GM19023 (cell line): ENCODE results near the gene FCN2.

ENCODE experiments used
- ATAC-seq: cut with Tn5 transposase; IDR thresholded peaks from one replicate; pipeline ENCODE4 v1.9.1; 2021; ENCODE audit warnings: mild to moderate bottlenecking, moderate library complexity; ENCODE audit not compliant: unreplicated experiment

FCN2 gene

DNA sequence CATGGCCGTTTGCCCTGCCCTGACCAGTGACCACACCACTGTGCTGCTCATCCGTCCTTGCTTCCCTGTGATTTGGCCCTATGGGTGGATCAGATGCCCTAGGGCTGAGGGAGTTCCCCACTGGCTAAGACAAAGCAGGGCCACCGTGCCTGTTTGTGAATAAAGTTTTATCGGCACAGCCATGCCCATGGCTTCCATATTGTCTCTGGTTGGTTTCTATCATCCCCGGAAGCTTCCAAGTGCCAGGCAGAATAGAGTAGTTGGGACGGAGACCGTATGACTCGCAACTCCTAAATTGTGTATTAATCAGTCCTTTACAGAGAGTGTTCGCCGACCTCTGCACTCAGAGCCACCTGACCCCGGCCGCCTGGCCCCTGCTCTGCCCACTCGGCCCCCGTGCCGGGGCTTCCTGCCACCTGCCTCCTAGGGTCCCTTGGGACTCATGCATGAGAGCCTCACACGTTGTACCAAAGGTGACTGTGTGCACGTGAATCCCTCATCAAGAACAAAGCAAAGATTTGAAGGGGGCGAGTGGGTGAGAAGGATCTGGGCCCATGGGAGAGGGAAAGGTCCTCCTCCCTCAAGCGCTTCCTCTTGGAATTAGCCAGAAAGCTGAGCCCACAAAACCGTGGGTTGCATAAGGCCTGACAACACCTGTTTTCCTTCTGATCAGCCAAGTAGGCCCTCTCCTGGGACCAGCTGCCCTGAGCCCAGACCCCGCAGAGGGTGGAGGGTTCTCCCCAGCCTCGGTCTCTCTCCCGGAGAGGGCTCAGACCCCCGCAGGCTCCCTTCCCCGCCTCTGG is 11.7 kb upstream of the FCN2 start:
- ATAC-seq, result no peak

DNA sequence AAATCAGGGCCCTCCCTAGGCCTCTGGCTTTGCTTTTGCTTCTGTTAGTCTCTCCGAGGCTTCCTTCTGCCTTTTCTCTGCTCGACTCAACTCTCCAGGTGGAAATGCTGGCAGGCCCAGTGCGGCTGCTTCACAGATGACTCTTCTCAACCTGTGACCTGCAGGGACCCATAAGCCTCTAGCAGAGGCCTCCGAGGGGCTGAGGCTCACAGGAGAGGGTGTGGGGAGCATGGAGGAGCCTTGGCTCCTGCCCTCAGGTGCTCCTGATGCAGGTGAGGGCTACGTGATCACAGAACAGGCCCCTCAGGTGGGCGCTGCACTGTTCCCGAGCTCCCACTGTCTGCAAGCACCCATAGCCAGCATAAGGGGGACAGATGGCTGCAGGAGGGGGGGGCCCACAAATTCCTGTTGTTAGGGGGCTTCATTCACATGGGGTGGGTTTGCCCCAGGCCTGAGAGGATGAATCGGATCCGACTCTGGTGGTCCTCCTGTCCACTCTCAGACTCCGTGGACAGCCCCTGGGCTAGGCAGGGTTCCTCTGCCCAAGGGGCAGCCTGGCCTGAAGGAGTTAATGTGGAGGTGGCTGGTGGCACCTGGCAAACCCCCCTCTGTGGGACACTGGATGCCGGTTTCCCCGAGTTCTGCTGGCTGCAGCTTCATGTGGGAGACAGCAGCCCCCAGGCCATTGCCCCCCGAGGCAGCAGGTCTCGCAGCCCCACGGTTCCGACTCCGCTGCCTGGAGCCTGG is 10.9 kb upstream of the FCN2 start:
- ATAC-seq, result no peak

DNA sequence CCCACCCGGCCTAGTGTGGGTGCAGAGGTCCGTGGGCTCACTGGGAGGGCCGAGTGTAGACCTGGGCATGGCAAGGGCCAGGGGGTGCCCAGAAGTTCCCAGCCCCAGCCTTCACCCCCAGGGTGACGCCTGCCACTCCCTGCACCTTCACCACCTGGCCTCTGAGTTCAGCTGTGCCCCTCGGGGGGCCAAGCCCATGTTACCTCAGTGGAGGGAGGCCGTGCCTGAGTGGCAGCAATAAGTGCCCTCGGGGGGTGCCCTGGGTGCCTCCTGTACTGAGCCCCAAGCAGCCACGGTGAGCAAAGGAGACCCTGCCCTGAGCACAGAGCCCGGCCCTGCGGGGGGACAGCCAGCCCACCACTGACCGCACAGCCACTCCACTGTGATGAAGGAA is 10.3 kb upstream of the FCN2 start:
- no peak for ATAC-seq

DNA sequence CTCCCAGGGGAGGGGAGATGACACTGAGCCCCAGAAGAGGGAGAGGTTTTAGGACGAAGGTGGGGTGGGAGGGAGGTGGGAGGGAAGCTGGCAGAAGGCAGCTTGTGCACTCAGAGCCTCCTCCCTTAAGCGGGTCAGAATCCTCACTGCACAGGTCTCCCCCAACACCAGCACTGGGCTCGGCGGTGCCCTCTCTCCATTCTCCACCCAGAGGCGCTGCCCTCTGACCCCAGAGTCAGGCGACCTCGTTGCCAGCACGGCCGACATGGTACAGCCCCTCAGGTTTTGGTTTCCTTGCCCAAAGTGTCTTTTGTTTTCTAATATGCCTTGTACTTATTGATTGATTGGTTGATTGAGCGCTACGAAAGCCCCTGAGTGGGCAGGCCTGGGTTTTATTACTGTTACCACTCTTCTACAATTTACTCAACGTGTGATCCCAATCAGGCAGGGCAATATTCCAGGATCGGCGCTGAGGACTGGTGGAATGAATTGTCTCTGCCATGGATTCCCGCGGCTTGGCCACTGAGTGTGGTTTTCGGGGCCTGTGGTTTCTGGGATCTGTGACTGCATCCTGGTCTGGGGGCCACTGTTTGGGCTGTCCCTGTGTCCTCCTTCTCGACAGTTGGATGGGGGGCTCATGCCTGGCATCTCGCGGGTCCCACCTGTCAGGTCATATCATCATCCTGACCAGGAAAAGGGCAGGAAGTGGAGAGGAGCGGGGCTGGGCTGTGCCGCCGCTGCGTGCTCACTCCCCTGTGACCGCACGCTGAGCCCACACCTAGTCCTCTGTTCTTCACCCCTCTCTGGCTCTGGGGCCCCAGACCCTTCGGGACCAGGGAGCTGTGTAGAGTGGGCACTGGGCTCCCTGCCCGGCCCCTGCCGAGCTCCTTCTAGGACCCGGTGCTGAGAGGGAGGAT is 9.6 kb upstream of the FCN2 start:
- no peak for ATAC-seq

DNA sequence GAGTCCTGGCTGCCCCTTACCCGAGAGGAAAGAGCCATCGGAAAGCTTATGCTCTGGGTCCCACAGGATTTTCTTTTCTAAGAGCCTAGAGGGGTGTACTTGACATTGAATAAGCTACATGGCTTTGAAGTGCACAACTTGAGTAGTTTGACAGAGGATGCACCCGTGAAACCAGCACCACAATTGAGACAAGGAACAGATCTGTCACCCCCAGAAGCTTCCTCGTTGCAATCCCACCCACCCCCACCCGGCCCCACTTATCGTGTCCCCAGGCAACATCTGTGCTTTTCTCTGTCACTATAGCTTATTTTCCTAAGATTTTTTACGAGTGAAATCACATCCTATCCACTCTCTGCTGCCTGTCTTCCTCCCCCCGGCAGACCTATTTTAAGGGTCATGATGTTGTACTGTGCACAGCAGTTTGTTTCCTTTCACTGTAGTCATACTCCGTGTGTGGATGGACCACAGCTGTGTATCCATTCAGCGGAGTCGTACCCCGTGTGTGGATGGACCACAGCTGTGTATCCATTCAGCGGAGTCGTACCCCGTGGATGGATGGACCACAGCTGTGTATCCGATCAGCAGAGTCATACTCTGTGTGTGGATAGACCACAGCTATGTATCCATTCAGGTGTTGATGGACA is 8.8 kb upstream of the FCN2 start:
- no peak for ATAC-seq

DNA sequence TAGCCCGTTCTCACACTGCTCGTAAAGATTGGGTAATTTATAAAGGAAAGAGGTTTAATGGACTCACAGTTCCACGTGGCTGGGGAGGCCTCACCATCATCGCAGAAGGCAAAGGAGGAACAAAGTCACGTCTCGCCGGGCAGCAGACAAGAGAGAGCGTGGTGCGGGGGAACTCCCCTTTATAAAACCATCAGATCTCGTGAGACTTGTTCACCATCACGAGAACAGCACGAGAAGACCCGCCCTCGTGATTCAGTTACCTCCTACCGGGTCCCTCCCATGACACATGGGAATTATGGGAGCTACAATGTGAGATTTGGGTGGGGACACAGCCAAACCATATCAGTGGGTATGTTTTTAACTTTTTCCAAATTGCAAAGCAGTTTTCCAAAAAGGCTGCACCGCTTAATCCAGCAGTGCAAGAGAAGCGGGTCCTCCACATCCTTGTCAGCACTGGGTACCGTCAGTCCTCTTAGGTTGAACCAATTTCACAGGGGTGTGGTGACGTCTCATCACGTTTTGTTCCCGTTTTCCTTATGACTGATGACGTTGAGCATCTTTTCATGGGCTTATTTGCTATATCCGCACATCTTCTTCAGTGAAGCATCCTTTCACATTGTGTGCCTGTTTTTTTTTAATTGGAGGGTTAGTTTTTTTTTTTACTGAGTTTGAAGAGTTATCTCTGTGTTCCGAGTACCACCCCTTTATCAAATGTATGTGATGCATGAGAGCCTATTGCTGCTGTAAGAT is 8.0 kb upstream of the FCN2 start:
- ATAC-seq, result no peak

DNA sequence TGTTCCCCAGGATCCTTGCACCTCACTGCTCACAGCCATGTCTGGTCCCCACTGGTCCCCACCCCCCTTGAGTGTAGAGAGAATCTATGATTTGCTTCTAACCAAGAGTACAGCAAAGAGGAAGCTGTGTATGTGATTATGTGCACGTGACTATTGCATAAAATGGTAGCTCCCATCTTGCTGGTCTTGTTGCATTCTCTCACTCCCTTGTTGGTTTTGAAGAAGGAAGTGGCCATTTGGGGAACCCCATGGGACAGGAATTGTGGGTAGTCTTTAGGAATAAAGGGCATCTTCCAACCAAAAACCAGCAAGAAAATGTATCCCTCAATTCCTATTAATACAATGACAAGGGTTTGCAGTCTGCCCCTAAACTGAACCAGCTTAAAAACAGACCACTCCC is 5.2 kb upstream of the FCN2 start:
- ATAC-seq, result no peak

DNA sequence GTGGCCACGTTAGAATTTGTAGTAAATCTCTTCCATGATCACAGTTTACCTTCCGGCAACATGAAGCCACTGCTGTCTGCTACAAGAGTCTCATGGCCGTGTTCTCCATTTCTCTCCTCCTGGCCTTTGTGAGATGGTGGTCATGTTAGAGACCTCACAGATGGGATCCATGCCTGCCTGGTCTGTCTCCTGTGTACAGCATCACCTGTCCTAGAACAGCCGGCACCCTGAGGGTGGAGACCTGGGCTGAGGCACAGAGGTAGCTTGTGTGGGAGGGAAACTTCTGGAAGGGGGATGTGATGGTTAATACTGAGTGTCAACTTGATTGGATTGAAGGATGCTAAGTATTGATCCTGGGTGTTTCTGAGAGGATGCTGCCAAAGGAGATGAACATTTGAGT is 3.1 kb upstream of the FCN2 start:
- ATAC-seq, result no peak

DNA sequence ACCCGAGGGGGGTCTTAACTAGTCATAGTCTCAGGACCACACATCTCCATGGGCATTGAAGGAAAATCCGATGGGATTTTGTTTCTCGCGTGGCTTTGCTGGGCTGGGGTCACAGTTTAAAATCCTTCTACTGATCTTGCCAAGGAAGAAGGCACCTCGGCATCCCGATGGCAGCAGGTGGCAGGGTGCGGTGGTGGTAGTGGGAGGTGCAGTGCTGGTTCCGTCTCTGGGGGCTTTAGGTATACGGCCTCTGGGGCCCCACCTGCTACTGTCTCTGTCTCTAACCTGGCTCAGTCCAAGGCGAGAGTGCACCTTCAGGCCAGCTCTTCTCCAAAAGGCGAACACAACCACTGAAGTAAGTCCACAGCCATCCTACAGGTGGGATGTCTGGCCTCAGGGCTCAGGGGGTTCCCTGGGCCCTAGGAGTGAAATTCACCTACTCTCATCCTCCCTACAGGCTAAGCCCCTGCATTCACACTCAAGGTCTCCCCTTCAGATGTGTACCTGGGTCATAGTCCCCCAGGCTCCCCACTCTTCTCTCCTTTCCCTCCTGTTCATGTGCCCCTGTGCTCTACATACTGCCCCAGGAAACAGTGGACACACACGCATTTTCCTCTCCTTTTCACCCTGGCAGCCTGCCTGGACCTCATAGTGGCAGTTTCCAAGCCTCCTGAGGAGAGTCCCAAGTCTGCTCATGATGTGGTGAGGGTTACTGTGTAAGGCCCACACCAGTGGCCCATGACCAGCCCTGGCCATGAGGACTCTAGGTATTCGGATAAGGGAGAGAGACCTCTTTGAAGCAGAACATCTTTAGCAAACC is 736 bp upstream of the FCN2 start:
- no peak for ATAC-seq

DNA sequence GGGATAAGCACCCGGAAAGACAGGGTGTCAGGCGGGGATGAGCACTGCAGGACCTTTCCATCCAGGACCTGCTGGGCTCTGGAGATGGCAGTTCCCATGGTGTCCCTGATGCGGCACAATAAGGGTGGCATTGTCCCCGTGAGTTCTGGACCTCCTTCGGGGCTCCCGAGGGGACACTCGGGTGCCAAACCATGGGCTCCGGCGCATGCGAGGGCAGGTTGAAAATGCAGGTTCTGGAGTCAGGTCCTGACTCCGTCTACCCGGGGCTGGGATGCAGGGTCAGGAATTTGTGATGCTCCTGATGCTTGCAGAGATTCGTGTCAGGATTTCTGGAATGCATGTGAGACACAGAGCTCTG is 682 bp downstream of the FCN2 start:
- no peak for ATAC-seq

DNA sequence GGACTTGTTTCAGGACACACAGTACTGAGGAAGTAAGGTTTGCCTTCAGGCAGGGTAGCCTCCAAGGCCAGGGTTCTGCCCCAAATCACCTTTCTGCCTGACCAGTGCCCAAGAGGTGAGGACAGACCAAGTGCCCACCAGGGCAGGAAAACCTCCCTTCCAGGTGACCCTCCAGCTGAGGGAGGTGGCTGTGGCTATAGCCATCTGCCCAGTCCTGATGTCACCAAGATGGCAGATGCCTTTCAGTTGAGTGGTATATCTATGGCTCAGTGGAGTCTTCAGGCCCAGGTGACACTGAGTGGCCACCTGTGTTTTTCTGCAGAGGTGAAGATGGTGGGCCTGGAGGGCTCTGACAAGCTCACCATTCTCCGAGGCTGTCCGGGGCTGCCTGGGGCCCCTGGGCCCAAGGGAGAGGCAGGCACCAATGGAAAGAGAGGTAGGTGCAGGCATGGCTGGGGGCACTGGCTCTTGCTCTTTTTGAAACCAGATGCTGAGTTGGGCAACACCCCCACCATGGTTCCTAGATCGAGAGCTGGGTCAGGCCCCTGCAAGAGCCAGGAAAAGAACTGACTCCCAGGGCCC is 1.7 kb downstream of the FCN2 start:
- no peak for ATAC-seq

DNA sequence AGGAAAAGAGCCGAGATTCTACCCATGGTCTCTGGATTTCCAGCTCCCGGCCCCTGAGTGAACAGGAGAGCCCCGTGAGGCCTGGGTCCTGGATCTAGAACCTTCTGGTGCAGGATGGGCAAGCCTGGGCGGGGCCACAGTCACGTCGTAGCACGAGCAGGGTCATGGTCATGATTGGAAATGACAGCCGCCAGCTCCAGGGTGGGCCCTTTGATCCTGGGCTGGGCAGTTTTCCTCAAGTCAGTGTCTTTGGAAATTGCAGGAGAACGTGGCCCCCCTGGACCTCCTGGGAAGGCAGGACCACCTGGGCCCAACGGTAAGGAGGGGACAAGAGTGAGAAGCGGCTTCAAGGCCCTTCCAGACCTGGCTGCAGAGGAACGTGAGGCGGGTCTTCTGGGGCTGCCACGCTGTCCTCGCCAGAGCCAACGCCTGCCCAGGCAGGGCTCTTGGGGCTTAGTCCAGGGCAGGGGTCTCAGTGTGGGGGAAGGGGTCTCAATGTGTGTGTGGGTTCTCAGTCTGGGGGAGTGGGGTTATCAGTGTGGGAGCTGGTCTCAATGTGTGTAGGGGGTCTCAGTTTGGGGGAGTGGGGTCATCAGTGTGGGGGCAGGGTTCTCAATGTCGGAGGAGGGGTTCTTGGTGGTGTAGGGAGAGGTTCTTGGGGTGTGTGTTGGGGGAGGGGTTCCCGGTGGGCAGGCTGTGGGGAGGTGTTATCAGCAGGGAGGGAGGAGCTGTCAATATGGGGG is 2.6 kb downstream of the FCN2 start:
- ATAC-seq, result no peak

DNA sequence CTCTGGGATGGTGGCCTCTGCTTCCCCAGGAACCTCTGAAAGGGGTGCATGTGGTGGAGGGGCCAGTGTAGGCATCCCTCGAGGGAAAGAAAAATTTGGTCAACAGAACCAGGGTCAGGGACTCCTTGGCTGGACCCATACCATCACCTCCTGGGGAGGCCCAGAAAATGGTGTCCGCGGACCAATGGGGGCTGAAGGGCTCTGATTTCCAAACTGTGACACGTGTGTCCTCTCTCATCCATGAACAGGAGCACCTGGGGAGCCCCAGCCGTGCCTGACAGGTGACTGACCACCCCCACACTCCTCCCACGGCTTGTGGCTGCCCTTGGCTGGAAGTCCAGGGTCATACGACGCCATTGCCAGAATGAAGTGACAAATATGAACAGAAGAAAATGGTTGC is 3.9 kb downstream of the FCN2 start:
- no peak for ATAC-seq

DNA sequence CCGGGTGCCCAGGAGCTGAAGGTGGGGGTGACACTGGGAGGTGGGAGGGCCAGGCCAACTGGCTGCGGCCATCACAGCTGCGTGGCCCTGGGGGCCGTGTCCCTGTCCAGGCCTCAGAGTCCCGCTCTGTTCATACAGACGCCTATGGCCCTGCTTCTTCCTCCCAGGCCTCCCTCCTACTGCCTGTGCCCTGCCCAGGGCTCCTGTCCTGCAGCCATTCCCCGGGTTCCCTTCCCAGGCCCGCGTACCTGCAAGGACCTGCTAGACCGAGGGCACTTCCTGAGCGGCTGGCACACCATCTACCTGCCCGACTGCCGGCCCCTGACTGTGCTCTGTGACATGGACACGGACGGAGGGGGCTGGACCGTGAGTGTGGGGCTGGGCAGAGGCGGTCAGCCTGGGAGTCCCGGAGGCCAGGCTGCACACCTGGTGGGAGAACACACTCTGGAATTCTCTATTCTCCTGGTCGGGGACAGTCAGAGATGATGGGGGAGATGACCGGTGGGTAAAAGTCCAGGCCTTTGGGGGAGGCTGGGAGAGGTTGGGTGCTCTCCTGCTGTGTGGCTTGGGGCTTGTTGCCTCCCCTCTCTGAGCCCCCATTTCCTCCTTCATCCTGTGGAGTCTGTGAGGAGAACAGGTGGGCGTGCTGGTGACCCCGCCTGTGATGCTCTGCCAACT is 4.5 kb downstream of the FCN2 start:
- ATAC-seq, result no peak

DNA sequence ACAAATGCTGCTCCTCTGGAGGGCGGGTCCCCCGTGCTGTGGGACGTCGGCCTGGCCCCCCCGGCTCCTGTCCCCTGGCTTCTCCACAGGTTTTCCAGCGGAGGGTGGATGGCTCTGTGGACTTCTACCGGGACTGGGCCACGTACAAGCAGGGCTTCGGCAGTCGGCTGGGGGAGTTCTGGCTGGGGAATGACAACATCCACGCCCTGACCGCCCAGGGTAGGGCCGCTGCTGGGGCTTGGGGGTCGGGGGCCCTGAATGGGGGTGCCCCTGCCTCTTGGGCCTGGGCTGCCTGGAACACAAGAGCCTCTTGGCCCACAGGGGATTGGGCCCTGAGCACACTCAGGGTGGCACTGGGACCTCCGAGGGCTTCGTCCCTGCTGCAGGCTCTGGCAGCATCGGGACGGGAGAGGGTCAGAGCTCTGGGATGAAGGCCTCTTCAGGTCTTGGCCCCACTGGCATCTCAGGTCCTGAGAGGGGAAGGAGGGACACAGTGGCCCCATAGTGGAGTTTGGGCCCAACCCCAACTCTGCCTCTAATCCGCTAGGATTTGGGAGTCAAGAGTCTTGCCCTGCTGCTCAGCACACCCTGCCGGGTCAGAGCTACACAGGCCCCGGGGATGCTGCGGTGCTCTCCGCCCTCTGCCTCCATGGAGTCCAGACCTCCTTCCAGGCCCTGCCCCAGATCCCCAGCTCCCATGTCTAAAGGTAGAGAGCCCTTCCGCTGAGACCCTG is 5.2 kb downstream of the FCN2 start:
- ATAC-seq, result no peak

DNA sequence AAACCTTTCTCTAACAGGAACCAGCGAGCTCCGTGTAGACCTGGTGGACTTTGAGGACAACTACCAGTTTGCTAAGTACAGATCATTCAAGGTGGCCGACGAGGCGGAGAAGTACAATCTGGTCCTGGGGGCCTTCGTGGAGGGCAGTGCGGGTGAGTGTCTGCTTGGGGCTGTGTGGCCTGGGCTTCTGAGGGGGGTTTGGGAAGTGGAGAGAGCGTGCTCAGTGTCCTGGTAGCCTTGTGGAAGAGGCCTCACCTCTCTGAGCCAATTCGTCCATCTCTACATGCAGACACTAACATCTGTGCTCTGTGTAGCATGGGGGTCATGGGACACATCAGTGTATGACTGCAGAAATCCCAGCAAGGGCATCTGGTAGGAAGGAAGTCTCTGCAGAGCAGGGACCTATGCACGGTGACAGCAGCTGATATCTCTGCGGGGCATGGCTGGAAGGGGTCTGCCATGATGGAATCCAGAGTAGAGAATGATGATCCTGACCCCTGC is 5.9 kb downstream of the FCN2 start:
- no peak for ATAC-seq

DNA sequence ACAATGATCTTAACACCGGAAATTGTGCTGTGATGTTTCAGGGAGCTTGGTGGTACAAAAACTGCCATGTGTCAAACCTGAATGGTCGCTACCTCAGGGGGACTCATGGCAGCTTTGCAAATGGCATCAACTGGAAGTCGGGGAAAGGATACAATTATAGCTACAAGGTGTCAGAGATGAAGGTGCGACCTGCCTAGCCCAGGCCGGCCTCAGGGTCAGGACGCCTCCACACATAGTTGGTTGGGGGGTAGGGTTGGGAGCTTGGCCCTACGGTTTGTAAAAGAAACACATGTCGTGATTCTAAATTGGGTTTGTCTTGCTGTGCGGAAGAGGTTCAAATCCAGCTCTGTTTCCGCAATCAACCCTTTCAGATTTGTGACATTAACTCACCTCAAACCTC is 6.6 kb downstream of the FCN2 start:
- ATAC-seq, result no peak
